GM19455 (cell line): ENCODE measurements around the gene TRABD2A.

Source experiments
- ATAC-seq: cut with Tn5 transposase; IDR thresholded peaks from one replicate; pipeline ENCODE4 v1.9.1; 2021; ENCODE audit not compliant: unreplicated experiment

The TRABD2A gene

DNA sequence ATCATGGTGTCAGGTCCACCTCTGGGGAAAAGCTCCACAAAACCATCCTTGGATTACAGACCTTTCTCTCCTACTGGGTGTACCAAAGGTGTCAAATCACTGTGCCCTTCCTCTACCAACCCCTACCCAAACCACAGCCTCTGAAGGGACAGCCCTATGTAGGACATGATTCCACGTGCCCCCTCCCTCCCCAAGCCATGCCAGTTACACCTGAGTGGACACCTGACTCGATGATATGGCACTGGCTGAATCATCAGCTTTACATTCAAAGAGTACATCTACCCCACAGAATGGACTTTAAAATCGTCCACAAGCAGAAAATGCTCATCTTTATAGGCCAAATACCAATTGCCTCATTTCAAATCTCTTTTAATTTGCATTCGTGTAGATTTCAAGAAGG is 26.0 kb downstream of the TRABD2A start:
- no peak for ATAC-seq

DNA sequence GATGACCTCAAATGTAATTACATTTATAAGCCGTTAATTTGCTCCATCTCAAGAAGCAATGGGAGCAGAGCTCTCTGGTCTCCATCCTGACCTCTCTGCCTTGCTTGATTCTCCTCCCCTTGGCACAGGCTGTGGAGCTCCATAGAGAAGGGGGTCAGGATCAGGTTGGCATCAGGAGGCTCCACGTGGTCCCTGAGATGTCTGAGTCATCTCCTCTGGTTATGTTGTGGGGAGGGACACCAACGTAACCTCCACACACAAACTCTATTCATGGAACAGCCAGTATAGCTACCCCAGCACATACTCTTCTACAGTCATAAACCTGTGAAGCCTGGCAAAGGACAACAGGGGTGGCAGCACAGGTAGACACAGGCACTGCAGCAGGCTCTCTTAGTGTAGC is 29.0 kb downstream of the TRABD2A start:
- no peak for ATAC-seq

GRCh38 chr2:84850471-84850870 is 30.4 kb downstream of the TRABD2A start:
- no peak for ATAC-seq

- no peak for ATAC-seq
Observed at GRCh38 chr2:84849271-84849952, 31.5 kb downstream of the TRABD2A start.

GRCh38 chr2:84847326-84848050 is 33.4 kb downstream of the TRABD2A start:
- no peak for ATAC-seq

DNA sequence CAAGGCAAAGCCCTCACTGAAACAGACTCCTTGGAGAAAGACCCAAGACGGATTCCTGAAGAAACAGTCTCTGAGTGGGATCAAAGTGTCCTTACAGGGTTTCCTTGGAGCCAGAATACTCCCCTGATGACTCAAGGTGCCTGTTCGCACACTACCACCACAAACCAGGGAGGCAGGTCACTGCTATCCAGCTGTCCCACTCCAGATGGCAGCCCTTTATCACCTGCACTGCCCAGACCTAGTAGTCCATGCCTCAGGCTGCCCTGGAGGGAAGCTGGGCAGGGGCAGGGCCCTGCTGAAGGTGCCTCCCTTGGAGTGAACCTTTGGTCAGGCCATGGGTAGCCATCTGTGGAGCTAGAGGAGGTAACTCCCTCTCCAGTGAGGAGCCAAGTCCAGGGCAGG is 34.1 kb downstream of the TRABD2A start:
- no peak for ATAC-seq

- ATAC-seq: no peak
Observed at GRCh38 chr2:84846041-84846663, 34.7 kb downstream of the TRABD2A start.

DNA sequence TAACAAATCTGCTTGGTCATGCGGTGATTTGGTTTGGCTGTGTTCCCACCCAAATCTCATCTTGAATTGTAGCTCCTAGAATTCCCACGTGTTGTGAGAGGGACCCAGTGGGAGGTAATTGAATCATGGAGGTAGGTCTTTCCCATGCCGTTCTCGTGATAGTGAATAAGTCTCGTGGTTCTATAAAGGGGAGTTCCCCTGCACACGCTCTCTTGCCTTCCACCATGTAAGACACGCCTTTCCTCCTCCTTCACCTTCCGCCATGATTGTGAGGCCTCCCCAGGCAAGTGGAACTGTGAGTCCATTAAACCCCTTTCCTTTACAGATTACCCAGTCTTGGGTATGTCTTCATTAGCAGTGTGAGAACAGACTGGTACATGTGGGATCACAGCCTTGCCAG is 36.7 kb downstream of the TRABD2A start:
- no peak for ATAC-seq

GRCh38 chr2:84841577-84841976 is 39.3 kb downstream of the TRABD2A start:
- no peak for ATAC-seq

DNA sequence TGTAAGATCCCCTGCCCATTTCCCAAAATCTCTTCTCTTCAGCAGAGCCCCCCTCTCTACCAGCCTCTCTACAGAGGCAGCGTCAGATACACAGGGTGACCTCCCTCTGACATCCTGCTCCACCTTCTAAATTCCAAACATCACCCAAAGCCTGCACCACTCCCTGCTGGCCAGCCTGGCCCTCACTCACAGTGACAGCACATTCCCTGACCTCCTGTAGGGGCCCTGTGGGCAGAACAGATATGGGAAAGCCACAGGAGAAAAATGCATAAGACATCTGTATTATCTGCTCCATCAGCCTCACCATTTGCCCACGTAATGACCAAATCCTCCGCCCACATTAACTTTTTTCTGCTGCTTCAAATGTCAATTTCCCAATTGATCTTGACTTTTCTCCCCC is 40.6 kb downstream of the TRABD2A start:
- no peak for ATAC-seq

GRCh38 chr2:84839851-84840250 is 41.0 kb downstream of the TRABD2A start:
- ATAC-seq: no peak

GRCh38 chr2:84838434-84839145 is 42.3 kb downstream of the TRABD2A start:
- ATAC-seq: no peak

DNA sequence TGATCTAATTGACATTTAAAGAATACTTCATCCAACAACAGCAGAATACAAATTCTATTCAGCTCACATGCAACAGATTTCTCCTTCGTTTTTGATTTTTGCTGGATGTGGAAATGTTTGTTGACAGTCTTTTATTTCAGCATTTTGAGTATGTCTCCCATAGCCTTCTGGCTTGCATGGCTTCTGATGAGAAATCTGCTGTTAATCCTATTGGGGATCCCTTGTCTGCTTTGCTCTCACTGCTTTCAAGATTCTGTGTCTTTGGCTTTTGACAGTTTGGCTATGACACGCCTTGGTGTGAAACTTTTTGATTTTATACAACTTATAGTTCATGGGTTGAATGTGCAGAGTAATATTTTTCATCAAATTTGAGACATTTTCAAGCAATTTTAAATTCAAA is 44.7 kb downstream of the TRABD2A start:
- ATAC-seq: no peak

GRCh38 chr2:84833481-84834150 is 47.3 kb downstream of the TRABD2A start:
- ATAC-seq: no peak

GRCh38 chr2:84832772-84833461 is 48.0 kb downstream of the TRABD2A start:
- ATAC-seq: peak; percentile 57

GRCh38 chr2:84830758-84831500 is 50.0 kb downstream of the TRABD2A start:
- no peak for ATAC-seq

- no peak for ATAC-seq
Observed at GRCh38 chr2:84830095-84830494, 50.8 kb downstream of the TRABD2A start.

- no peak for ATAC-seq
Observed at GRCh38 chr2:84829693-84830092, 51.2 kb downstream of the TRABD2A start.

GRCh38 chr2:84827978-84828575 is 52.8 kb downstream of the TRABD2A start:
- no peak for ATAC-seq
